ENCODE measurements around the gene FXYD6.

The FXYD6 gene

DNA sequence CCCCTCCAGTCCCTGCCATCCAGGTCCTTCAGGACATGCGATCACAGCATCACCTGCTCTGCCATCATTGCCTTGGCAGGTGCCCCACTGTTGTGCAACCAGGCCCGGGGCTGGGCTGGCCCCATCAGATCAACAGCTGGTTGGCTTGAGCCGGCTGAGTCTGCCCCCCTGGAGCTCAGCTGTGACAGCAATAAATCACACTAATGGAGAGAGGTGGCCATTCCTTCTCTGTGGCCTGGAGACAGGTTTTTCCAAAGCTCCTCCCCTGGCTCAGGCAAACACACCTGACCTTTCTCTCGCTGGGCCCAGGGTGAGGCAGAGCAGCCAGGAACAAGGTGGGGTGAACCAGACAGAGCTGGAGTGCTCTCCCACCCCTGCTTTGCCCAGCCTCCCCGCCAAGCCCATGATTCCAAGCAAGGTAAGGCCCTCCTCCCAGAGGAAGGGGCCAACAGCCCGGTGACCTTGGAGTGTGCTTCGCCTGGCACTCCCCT, 43.0 kb downstream of the FXYD6 start:
- H3K4me2 ChIP-seq = no peak overlapping the region

DNA sequence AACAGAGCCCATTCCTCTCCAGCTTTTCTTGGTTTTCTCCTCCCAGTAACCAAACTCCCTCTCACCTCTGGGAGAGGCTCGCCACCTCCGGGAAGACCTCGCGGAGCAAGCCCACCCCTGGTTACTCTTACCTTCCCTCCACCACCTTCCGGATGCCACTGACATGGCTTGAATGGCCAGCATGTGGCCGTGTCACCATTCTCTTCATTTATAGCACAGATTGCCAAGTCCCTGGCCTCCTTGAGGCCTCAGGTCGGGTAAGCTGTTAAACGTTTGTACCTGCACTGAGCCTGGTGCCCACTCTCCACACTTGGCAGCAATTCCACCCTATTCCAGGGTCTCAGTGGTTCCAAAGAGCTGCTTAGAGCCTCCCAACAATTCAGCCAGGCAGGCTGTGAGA, 43.9 kb downstream of the FXYD6 start:
- Histone ChIP-seq H3K4me1 (ENCODE audit: low read depth, poor library complexity, severe bottlenecking) (no peaks in the 10 kb centered on the region), H3K79me2 (ENCODE audit: insufficient read depth, low read depth) (no peaks in the 10 kb centered on the region), H4K20me1 (ENCODE audit: insufficient read depth) (no peaks in the 10 kb centered on the region), H3K27ac (no peak overlapping the region), H3K9ac (no peak overlapping the region), H2AFZ (ENCODE audit: low read depth) (no peak overlapping the region), H3K4me3 (IDR thresholded peaks at IDR 0.05; ENCODE audit: insufficient read depth, low read depth, low read length) (no peak overlapping the region), H3K4me2 (no peak overlapping the region), H3K27me3 (ENCODE audit: insufficient read depth, low read depth) (no peaks in the 10 kb centered on the region; the same call in 1 of the 2 replicates), H3K36me3 (ENCODE audit: insufficient read depth) (no peaks in the 10 kb centered on the region)
- TF ChIP-seq, protein P1, sequence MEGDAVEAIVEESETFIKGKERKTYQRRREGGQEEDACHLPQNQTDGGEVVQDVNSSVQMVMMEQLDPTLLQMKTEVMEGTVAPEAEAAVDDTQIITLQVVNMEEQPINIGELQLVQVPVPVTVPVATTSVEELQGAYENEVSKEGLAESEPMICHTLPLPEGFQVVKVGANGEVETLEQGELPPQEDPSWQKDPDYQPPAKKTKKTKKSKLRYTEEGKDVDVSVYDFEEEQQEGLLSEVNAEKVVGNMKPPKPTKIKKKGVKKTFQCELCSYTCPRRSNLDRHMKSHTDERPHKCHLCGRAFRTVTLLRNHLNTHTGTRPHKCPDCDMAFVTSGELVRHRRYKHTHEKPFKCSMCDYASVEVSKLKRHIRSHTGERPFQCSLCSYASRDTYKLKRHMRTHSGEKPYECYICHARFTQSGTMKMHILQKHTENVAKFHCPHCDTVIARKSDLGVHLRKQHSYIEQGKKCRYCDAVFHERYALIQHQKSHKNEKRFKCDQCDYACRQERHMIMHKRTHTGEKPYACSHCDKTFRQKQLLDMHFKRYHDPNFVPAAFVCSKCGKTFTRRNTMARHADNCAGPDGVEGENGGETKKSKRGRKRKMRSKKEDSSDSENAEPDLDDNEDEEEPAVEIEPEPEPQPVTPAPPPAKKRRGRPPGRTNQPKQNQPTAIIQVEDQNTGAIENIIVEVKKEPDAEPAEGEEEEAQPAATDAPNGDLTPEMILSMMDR (conservative IDR thresholded peaks at IDR 0.05; ENCODE audit: low read depth, low read length) = no peak

More for the DNA sequence above, 43.0 kb downstream of the FXYD6 start:
- H3K27me3 ChIP-seq (ENCODE audit: insufficient read depth, low read depth) = no peaks in the 10 kb centered on the region; the same call in 1 of the 2 replicates
- TF ChIP-seq, protein P1 (conservative IDR thresholded peaks at IDR 0.05; ENCODE audit: low read depth, low read length) = no peak
- no peak overlapping the region for H2AFZ ChIP-seq (ENCODE audit: low read depth)
- H3K4me1 ChIP-seq (ENCODE audit: low read depth, poor library complexity, severe bottlenecking) = no peaks in the 10 kb centered on the region
- H3K4me3 ChIP-seq (IDR thresholded peaks at IDR 0.05; ENCODE audit: insufficient read depth, low read depth, low read length) = no peak overlapping the region
- no peak overlapping the region for H3K9ac ChIP-seq
- H3K36me3 ChIP-seq (ENCODE audit: insufficient read depth) = no peaks in the 10 kb centered on the region
- H3K27ac ChIP-seq = no peak overlapping the region
- H4K20me1 ChIP-seq (ENCODE audit: insufficient read depth) = no peaks in the 10 kb centered on the region
- no peaks in the 10 kb centered on the region for H3K79me2 ChIP-seq (ENCODE audit: insufficient read depth, low read depth)

DNA sequence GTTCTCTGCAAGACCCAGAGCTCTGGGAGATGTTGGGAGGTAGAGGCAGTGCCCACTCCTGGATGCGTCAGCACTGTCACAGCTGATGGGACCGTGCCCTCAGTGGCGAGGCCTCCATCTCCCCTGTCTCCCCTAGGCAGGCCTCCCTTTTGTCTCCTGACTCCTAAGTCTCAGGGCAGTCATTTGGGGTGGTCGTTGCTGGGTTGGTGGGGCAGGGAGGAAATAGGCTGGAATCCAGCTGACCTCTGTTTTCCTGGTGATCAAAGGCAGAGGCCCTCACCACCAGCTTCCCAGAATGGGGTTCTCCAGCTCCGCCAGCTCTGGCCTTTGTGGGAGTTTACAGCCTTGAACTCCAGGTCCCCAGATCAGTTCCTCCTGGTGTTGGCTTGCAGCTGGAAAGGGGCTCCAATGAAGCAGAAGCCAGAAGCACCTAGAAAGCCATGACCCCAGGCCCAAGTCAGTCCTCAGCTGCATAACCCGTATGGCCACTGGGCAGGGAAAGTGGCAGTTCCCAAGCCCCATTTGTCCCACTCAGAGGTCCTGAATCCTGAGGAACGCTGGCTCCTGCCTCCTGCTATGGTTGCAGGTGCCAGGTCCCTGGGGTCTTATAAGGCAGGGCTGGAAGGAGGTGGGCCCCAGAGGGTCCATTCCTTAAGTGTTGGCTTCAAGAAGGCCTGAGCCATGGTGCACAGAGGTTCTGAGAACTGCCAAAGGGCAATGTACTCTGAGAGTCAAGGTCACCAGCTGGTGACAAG, 44.6 kb downstream of the FXYD6 start:
- TF ChIP-seq, protein P1 (conservative IDR thresholded peaks at IDR 0.05; ENCODE audit: low read depth, low read length) = no peak
- H3K79me2 ChIP-seq (ENCODE audit: insufficient read depth, low read depth) = no peaks in the 10 kb centered on the region
- H3K27me3 ChIP-seq (ENCODE audit: insufficient read depth, low read depth) = no peaks in the 10 kb centered on the region
- H3K36me3 ChIP-seq (ENCODE audit: insufficient read depth) = no peaks in the 10 kb centered on the region
- H3K4me1 ChIP-seq (ENCODE audit: low read depth, poor library complexity, severe bottlenecking) = no peaks in the 10 kb centered on the region
- no peaks in the 10 kb centered on the region for H4K20me1 ChIP-seq (ENCODE audit: insufficient read depth)
- no peak overlapping the region for H3K4me3 ChIP-seq (IDR thresholded peaks at IDR 0.05; ENCODE audit: insufficient read depth, low read depth, low read length)
- no peak overlapping the region for H3K27ac ChIP-seq
- no peak overlapping the region for H3K9ac ChIP-seq
- no peak overlapping the region for H2AFZ ChIP-seq (ENCODE audit: low read depth)
- H3K4me2 ChIP-seq = no peak overlapping the region

DNA sequence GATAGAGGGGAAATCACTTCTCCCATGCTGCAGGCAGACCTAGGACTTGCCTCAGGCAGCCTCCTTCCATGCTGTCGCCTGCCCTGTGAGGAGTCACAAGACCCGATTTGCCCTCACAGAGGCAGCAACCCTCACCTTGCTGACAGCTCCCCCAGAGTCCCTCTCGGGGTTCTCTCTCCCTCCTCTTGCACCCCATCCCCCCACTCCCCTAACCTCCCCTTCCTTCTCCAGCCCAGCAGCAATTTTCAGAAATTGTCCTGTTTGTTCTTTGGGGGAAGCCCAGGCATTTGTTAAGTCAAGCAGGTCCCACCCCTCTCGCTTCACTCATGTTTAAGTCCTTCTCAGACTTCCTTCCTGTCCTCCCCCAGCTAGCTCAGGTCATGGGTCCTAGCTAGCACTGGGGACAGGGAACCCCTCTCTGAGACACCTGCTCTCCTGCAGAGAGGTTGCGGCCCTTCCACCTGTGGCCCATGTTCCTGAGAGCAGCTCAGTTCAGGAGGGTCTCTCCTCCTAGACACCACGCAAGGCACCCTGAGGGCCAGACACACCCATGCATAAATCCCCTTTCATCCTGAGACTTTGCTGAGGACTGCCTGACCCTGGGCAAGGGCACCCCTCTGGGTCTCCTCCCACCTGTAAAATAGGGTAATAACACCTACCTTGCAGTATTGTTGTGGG, 45.6 kb downstream of the FXYD6 start:
- Histone ChIP-seq H3K4me3 (IDR thresholded peaks at IDR 0.05; ENCODE audit: insufficient read depth, low read depth, low read length) (no peak overlapping the region), H2AFZ (ENCODE audit: low read depth) (no peak overlapping the region), H3K4me2 (no peak overlapping the region), H3K27me3 (ENCODE audit: insufficient read depth, low read depth) (no peaks in the 10 kb centered on the region), H4K20me1 (ENCODE audit: insufficient read depth) (no peaks in the 10 kb centered on the region), H3K9ac (no peak overlapping the region), H3K4me1 (ENCODE audit: low read depth, poor library complexity, severe bottlenecking) (no peaks in the 10 kb centered on the region), H3K27ac (no peak overlapping the region), H3K79me2 (ENCODE audit: insufficient read depth, low read depth) (no peaks in the 10 kb centered on the region), H3K36me3 (ENCODE audit: insufficient read depth) (no peaks in the 10 kb centered on the region)
- TF ChIP-seq, protein P1 (conservative IDR thresholded peaks at IDR 0.05; ENCODE audit: low read depth, low read length) = no peak

Measured in KMS-11 (cell line).